Endothelial cell of umbilical vein (primary cell): ENCODE results near the gene RNF214. TPM values are rescaled to one million over a fixed set of nuclear protein-coding genes. Genes with fewer than 3 reads are reported as not detected.

Source experiments
- BruUV-seq: library from RNA; stranded (reverse); fragments of 400-500 nt; replicated peaks from 2 replicates; lab custom pipeline; 2021; lab: Mats Ljungman, UMichigan
- CTCF ChIA-PET: fragments of 300-600, 350-600 bp; sonication (Branson Sonifier 250); formaldehyde crosslinking; loops from one replicate; lab custom pipeline; 2021; ENCODE audit warnings: antibody characterized with exemption, inconsistent platforms; lab: Charles Lee
- POLR2A ChIA-PET: fragments of 300-600, 350-600 bp; sonication (Branson Sonifier 250); formaldehyde crosslinking; loops from one replicate; lab custom pipeline; 2021; ENCODE audit warnings: antibody characterized with exemption, inconsistent platforms; lab: Charles Lee
- DNase-seq: peaks from one replicate; pipeline ENCODE4 v3.0.0-alpha.2; 2011; ENCODE audit warnings: low read depth, low spot score
- FAIRE-seq: peaks from 2 replicates; lab custom pipeline; 2011; peaks lifted over from hg19 to GRCh38; lab: Jason Lieb, UNC
- H2AFZ ChIP-seq: 2 replicates; pipeline ENCODE4 v1.6.0; 2012; ENCODE audit warnings: low read depth, low read length, control low read depth, inconsistent platforms
- H3K27ac ChIP-seq: 2 replicates; pipeline ENCODE4 v1.5.1; 2011; ENCODE audit warnings: low read depth, mild to moderate bottlenecking, control low read depth, low read length, moderate library complexity; ENCODE audit not compliant: insufficient read depth
- H3K27me3 ChIP-seq, 2 experiments: 2 replicates each; pipeline versions ENCODE4 v1.6.0 to v1.6.1; 2011; ENCODE audit warnings: low read length in 2 of 2, mixed read lengths in 1 of 2; ENCODE audit not compliant: control insufficient read depth in 2 of 2, insufficient read depth in 2 of 2
- H3K36me3 ChIP-seq, 2 experiments: 2 replicates in 1 of 2; 3 replicates in 1 of 2; pipeline ENCODE4 v1.5.1; 2011; ENCODE audit warnings: low read length in 2 of 2, mild to moderate bottlenecking in 1 of 2, moderate library complexity in 1 of 2; ENCODE audit not compliant: control insufficient read depth in 2 of 2, insufficient read depth in 2 of 2; ENCODE audit errors: extremely low read depth in 1 of 2
- H3K4me1 ChIP-seq: 3 replicates; pipeline ENCODE4 v1.5.1; 2011; ENCODE audit warnings: mild to moderate bottlenecking, low read length; ENCODE audit not compliant: control insufficient read depth, insufficient read depth; ENCODE audit errors: extremely low read depth
- H3K4me2 ChIP-seq: 2 replicates; pipeline ENCODE4 v1.6.1; 2011; ENCODE audit warnings: low read length, control low read depth, mixed read lengths; ENCODE audit not compliant: insufficient read depth
- H3K4me3 ChIP-seq, 3 experiments: fragments of 200-600 bp in 1 of 3; sonication (generic), shearing (Covaris generic) in 1 of 3; replicated peaks in 1 of 3; 2 replicates each; pipeline ENCODE4 v1.5.1; 2011 to 2016; ENCODE audit warnings: control low read depth in 3 of 3, low read length in 3 of 3, mild to moderate bottlenecking in 2 of 3, inconsistent platforms in 1 of 3, low read depth in 1 of 3, moderate library complexity in 1 of 3; ENCODE audit not compliant: insufficient read depth in 1 of 3
- H3K79me2 ChIP-seq: 2 replicates; pipeline ENCODE4 v1.6.0; 2012; ENCODE audit warnings: low read length, inconsistent platforms; ENCODE audit not compliant: control insufficient read depth, insufficient read depth
- H3K9ac ChIP-seq: replicated peaks from 2 replicates; pipeline ENCODE3; 2011; ENCODE audit warnings: low read length, control low read depth; ENCODE audit not compliant: insufficient read depth; ENCODE audit errors: extremely low read depth
- H3K9me1 ChIP-seq: replicated peaks from 3 replicates; pipeline ENCODE4 v1.6.0; 2011; ENCODE audit warnings: mild to moderate bottlenecking, low read length; ENCODE audit not compliant: control insufficient read depth, insufficient read depth; ENCODE audit errors: extremely low read depth
- H3K9me3 ChIP-seq: replicated peaks from 2 replicates; pipeline ENCODE4 v1.5.1; 2012; ENCODE audit warnings: low read length, inconsistent platforms; ENCODE audit not compliant: control insufficient read depth, insufficient read depth
- H4K20me1 ChIP-seq: replicated peaks from 2 replicates; pipeline ENCODE3; 2011; ENCODE audit warnings: mild to moderate bottlenecking, low read length; ENCODE audit not compliant: control insufficient read depth, insufficient read depth; ENCODE audit errors: extremely low read depth
- EZH2 ChIP-seq: IDR thresholded peaks from 2 replicates; pipeline ENCODE4 v1.6.1; 2012; ENCODE audit warnings: borderline replicate concordance, low read depth, mild to moderate bottlenecking, moderate library complexity, low read length, inconsistent platforms; ENCODE audit not compliant: severe bottlenecking
- FOS ChIP-seq: IDR thresholded peaks from 2 replicates; pipeline ENCODE4 v1.6.1; 2011; ENCODE audit warnings: mild to moderate bottlenecking, low read length, moderate library complexity, borderline replicate concordance; ENCODE audit not compliant: insufficient read depth
- GATA2 ChIP-seq: IDR thresholded peaks from 2 replicates; pipeline ENCODE4 v1.7.0; 2011; ENCODE audit warnings: low read depth, mild to moderate bottlenecking, moderate library complexity, mixed read lengths, low read length; ENCODE audit not compliant: insufficient read length, insufficient read depth
- JUN ChIP-seq: IDR thresholded peaks from 2 replicates; pipeline ENCODE4 v1.6.1; 2011; ENCODE audit warnings: borderline replicate concordance, low read depth; ENCODE audit not compliant: insufficient read length, insufficient read depth
- MYC ChIP-seq: IDR thresholded peaks from one replicate; pipeline ENCODE4 v1.6.1; 2011; ENCODE audit warnings: mild to moderate bottlenecking, low read depth, low read length
- POLR2A ChIP-seq: IDR thresholded peaks from 2 replicates; pipeline ENCODE4 v1.6.1; 2012; ENCODE audit warnings: low read depth, mild to moderate bottlenecking, control low read depth, low read length
- POLR2AphosphoS5 ChIP-seq: IDR thresholded peaks from 2 replicates; pipeline ENCODE4 v1.6.1; 2012; ENCODE audit warnings: low read depth, mild to moderate bottlenecking, control low read depth, low read length, moderate library complexity; ENCODE audit not compliant: insufficient read depth
- dilution Hi-C: fragments of 300-500 bp; cut with MboI; formaldehyde crosslinking; loops from one replicate; pipeline ENCODE4 v1.15.0; 2019; ENCODE audit warnings: low sequenced_read_pairs; ENCODE audit not compliant: extremely low pct_ligation_motif_present
- intact Hi-C: fragments of 100-400 bp; cut with micrococcal nuclease; formaldehyde crosslinking; loops from one replicate; pipeline ENCODE4 v1.10.0; 2022
- polyA plus RNA-seq, 4 experiments: library from polyadenylated mRNA; depleted of rRNA in 3 of 4; stranded (reverse) in 3 of 4; unstranded in 1 of 4; fragments of >200 nt; gene quantifications; 2 replicates each; pipeline versions ENCODE4 v1.2.1 to v1.2.3, GENCODE V29; 2011 to 2012; ENCODE audit warnings: missing spikeins in 1 of 4
- small RNA-seq: library from RNA; depleted of rRNA; stranded (forward); fragments of <200 nt; gene quantifications from one replicate; pipeline ENCODE3, GENCODE V24; 2012; ENCODE audit warnings: low replicate concordance, low read depth; ENCODE audit not compliant: insufficient read depth, insufficient read length
- total RNA-seq: library from RNA; stranded (reverse); gene quantifications from 2 replicates; pipeline ENCODE4 v1.2.3, GENCODE V29; 2021
- TF ChIP-seq, protein P1 (sequence below), 2 donors: IDR thresholded peaks; 1 replicate in 1 of 2; 2 replicates in 1 of 2; pipeline ENCODE4 v1.5.1; 2011; ENCODE audit warnings: low read length in 2 of 2, mild to moderate bottlenecking in 2 of 2, moderate library complexity in 2 of 2, control low read depth in 1 of 2, inconsistent platforms in 1 of 2, low read depth in 1 of 2; ENCODE audit not compliant: insufficient read depth in 1 of 2; ENCODE audit errors: extremely low read depth in 1 of 2
- TF ChIP-seq, protein P2 (sequence below): IDR thresholded peaks from 2 replicates; pipeline ENCODE4 v1.6.1; 2011; ENCODE audit not compliant: insufficient read depth, insufficient read length

The RNF214 gene
- total and polyA plus RNA-seq, 2 donors (not counting 3 experiments of a cell fraction or from before 2014, with no cell fraction given) = 24.3 to 28.2 TPM

DNA sequence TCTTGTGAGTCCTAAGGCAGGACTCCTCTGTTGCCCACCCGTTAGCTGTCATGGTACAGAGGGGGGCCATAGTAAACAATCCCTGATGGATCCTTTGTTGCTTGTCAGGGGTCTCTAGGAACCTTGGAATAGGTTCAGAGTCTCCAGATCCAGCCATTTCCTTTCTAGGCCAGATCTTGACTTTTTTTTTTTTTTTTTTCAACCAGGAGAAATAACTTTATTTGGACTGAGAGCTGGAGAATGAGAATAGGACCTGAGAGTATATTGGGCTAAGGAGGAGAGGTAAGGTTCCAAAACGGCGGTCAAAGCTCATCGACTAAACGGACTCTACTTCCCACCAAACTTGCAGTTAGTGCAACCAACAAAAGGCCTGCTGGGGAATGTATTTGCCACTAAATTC is 102.9 kb downstream of the RNF214 start:
- POLR2A ChIA-PET = no interaction called here
- BruUV-seq = no TSS peak
- no peak for FAIRE-seq
- Histone ChIP-seq H4K20me1 (no peaks in the 10 kb centered on the region), H3K4me3 (no peak overlapping the region), H3K9me1 (no peaks in the 10 kb centered on the region), H3K4me1 (peaks cover 5% of the 10 kb centered on the region), H3K36me3 (peaks cover 3 to 7% of the 10 kb centered on the region in 2 experiments), H3K27ac (no peak overlapping the region), H2AFZ (no peak overlapping the region), H3K9ac (no peak overlapping the region), H3K27me3 (no peaks in the 10 kb centered on the region), H3K4me2 (no peak overlapping the region), H3K79me2 (no peaks in the 10 kb centered on the region), H3K9me3 (no peaks in the 10 kb centered on the region)
- intact Hi-C loops (no loop called here), dilution Hi-C loops (no loop called here)
- CTCF ChIA-PET = interaction anchor here (1.2 kb wide), 1 partner anchor 109 kb away, joined by 4 read pairs; no protein-coding TSS in a partner anchor
- no peak for TF ChIP-seq POLR2AphosphoS5
- TF ChIP-seq MYC = no peak
- no peak for TF ChIP-seq GATA2
- TF ChIP-seq POLR2A = no peak
- TF ChIP-seq FOS = no peak
- TF ChIP-seq, protein P1, sequence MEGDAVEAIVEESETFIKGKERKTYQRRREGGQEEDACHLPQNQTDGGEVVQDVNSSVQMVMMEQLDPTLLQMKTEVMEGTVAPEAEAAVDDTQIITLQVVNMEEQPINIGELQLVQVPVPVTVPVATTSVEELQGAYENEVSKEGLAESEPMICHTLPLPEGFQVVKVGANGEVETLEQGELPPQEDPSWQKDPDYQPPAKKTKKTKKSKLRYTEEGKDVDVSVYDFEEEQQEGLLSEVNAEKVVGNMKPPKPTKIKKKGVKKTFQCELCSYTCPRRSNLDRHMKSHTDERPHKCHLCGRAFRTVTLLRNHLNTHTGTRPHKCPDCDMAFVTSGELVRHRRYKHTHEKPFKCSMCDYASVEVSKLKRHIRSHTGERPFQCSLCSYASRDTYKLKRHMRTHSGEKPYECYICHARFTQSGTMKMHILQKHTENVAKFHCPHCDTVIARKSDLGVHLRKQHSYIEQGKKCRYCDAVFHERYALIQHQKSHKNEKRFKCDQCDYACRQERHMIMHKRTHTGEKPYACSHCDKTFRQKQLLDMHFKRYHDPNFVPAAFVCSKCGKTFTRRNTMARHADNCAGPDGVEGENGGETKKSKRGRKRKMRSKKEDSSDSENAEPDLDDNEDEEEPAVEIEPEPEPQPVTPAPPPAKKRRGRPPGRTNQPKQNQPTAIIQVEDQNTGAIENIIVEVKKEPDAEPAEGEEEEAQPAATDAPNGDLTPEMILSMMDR (IDR thresholded peaks at IDR 0.05; ENCODE audit: extremely low read depth in 1 of 2, insufficient read depth in 1 of 2, low read depth in 1 of 2, low read length in 2 of 2) = no peak
- TF ChIP-seq, protein P2, sequence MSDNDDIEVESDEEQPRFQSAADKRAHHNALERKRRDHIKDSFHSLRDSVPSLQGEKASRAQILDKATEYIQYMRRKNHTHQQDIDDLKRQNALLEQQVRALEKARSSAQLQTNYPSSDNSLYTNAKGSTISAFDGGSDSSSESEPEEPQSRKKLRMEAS = no peak
- TF ChIP-seq EZH2 = no peak
- TF ChIP-seq JUN = no peak
- DNase-seq = no peak

Small RNA genes within 50 kb of the gene (small RNA-seq; reads per million reads assigned to genes)
- not detected for gene RF00564

Other genes with a start within 250 kb of the RNF214 start
- gene SIK3, start 134.2 kb upstream of the RNF214 start, total RNA-seq = 20.6 and 21.3 TPM in 2 replicates
- 9.0 and 10.3 TPM in 2 replicates for gene SIK3, start 134.2 kb upstream of the RNF214 start, polyA plus RNA-seq
- gene PAFAH1B2, start 88.4 kb upstream of the RNF214 start, total RNA-seq = 128 and 130 TPM in 2 replicates
- gene PAFAH1B2, start 88.4 kb upstream of the RNF214 start, polyA plus RNA-seq = 29.1 and 34.2 TPM in 2 replicates
- gene SIDT2, start 53.9 kb upstream of the RNF214 start, total RNA-seq = 26.0 and 28.7 TPM in 2 replicates
- gene SIDT2, start 53.9 kb upstream of the RNF214 start, polyA plus RNA-seq = 34.5 and 37.5 TPM in 2 replicates
- 17.9 and 20.8 TPM in 2 replicates for gene TAGLN, start 33.3 kb upstream of the RNF214 start, total RNA-seq
- 113 and 159 TPM in 2 replicates for gene TAGLN, start 33.3 kb upstream of the RNF214 start, polyA plus RNA-seq
- 68.0 and 72.7 TPM in 2 replicates for gene PCSK7, start 598 bp upstream of the RNF214 start, total RNA-seq
- 40.8 and 43.2 TPM in 2 replicates for gene PCSK7, start 598 bp upstream of the RNF214 start, polyA plus RNA-seq
- 6.1 and 7.6 TPM in 2 replicates for gene BACE1-AS, start 58.7 kb downstream of the RNF214 start, total RNA-seq
- 8.1 and 9.3 TPM in 2 replicates for gene BACE1-AS, start 58.7 kb downstream of the RNF214 start, polyA plus RNA-seq
- gene BACE1, start 83.6 kb downstream of the RNF214 start, total RNA-seq = 28.8 and 29.3 TPM in 2 replicates
- gene BACE1, start 83.6 kb downstream of the RNF214 start, polyA plus RNA-seq = 28.4 and 29.6 TPM in 2 replicates
- 39.5 and 48.4 TPM in 2 replicates for gene CEP164, start 95.2 kb downstream of the RNF214 start, total RNA-seq
- 21.3 and 22.7 TPM in 2 replicates for gene CEP164, start 95.2 kb downstream of the RNF214 start, polyA plus RNA-seq